HepG2 (cell line): ENCODE data around the gene COQ8B. TPM values are rescaled to one million over a fixed set of nuclear protein-coding genes. Genes with fewer than 3 reads are reported as not detected.

Source experiments
- FIP1L1 ChIP-seq: fragments of 200-400 bp; formaldehyde crosslinking; IDR thresholded peaks from 2 replicates; pipeline ENCODE4 v1.6.1; 2018; ENCODE audit warnings: low read depth, mild to moderate bottlenecking, low read length, moderate library complexity, borderline replicate concordance; ENCODE audit not compliant: insufficient read depth
- FLYWCH1 ChIP-seq: sonication (generic); formaldehyde crosslinking; IDR thresholded peaks from 2 replicates; pipeline ENCODE4 v1.8.1; 2023; ENCODE audit warnings: mild to moderate bottlenecking, missing genetic modification reagents
- FOXK2 ChIP-seq: fragments of 450-650 bp; IDR thresholded peaks from 2 replicates; pipeline ENCODE4 v1.6.1; 2016
- KLF9 ChIP-seq: IDR thresholded peaks from 2 replicates; pipeline ENCODE4 v1.6.1; 2016; ENCODE audit warnings: low read depth
- MAFK ChIP-seq, 2 experiments: IDR thresholded peaks in 1 of 2; conservative IDR thresholded peaks in 1 of 2; 2 replicates each; pipeline ENCODE4 v1.6.1; 2011; ENCODE audit warnings: improper control_type of control experiment in 2 of 2, low read length in 2 of 2
- MIXL1 ChIP-seq: IDR thresholded peaks from 2 replicates; pipeline ENCODE4 v1.6.1; 2016
- SALL2 ChIP-seq: sonication (generic); formaldehyde crosslinking; IDR thresholded peaks from 2 replicates; pipeline ENCODE4 v1.8.1; 2023; ENCODE audit warnings: mild to moderate bottlenecking, missing genetic modification reagents, inconsistent platforms
- ZBTB20 ChIP-seq: sonication (generic); formaldehyde crosslinking; IDR thresholded peaks from 2 replicates; pipeline ENCODE4 v1.8.1; 2023; ENCODE audit warnings: missing genetic modification reagents, low read depth, mild to moderate bottlenecking, borderline replicate concordance
- ZKSCAN8 ChIP-seq: IDR thresholded peaks from 2 replicates; pipeline ENCODE4 v1.6.1; 2016; ENCODE audit warnings: borderline replicate concordance, missing genetic modification reagents, missing compliant biosample characterization
- ZNF572 ChIP-seq: sonication (generic); formaldehyde crosslinking; IDR thresholded peaks from 2 replicates; pipeline ENCODE4 v1.5.1; 2020; ENCODE audit warnings: mild to moderate bottlenecking, missing genetic modification reagents
- ZNF614 ChIP-seq: IDR thresholded peaks from 2 replicates; pipeline ENCODE4 v1.6.1; 2018; ENCODE audit warnings: missing biosample characterization, missing genetic modification reagents, inconsistent platforms, borderline replicate concordance
- ZNF652 ChIP-seq: IDR thresholded peaks from 2 replicates; pipeline ENCODE4 v1.6.1; 2016; ENCODE audit warnings: low read depth, borderline replicate concordance
- ZNF776 ChIP-seq: sonication (generic); formaldehyde crosslinking; IDR thresholded peaks from 2 replicates; pipeline ENCODE4 v1.4.0; 2020; ENCODE audit warnings: mild to moderate bottlenecking, missing genetic modification reagents
- polyA plus RNA-seq, 8 experiments: library from polyadenylated mRNA; depleted of rRNA in 3 of 8; stranded (reverse) in 7 of 8; unstranded in 1 of 8; fragments of >200 nt; fragmentation: Illumina TruSeq in 4 of 8; extraction: Trizol in 4 of 8; gene quantifications; 2 replicates each; pipeline versions ENCODE4 v1.2.1 to v1.2.3, GENCODE V29; 2011 to 2016; ENCODE audit warnings: low read depth in 4 of 8, missing spikeins in 1 of 8, mixed read lengths in 1 of 8; ENCODE audit not compliant: insufficient read depth in 1 of 8
- total RNA-seq, 5 experiments: library from RNA; depleted of rRNA; stranded (reverse); fragments of >200 nt; fragmentation: Illumina TruSeq; extraction: Trizol; gene quantifications; 2 replicates each; pipeline ENCODE4 v1.2.3, GENCODE V29; 2016; ENCODE audit warnings: low read depth in 1 of 5
- TF ChIP-seq, protein P1 (sequence below): sonication (generic); formaldehyde crosslinking; IDR thresholded peaks from 2 replicates; pipeline ENCODE4 v1.5.1; 2020; ENCODE audit warnings: mild to moderate bottlenecking, missing genetic modification reagents
- TF ChIP-seq, protein P2 (sequence below): IDR thresholded peaks from 2 replicates; pipeline ENCODE4 v1.6.1; 2016; ENCODE audit warnings: low read depth, missing genetic modification reagents, missing compliant biosample characterization
- TF ChIP-seq, protein P3 (sequence below): sonication (generic); formaldehyde crosslinking; IDR thresholded peaks from 2 replicates; pipeline ENCODE4 v1.4.0; 2020; ENCODE audit warnings: mild to moderate bottlenecking, missing genetic modification reagents
- TF ChIP-seq, protein P4 (sequence below): sonication (generic); formaldehyde crosslinking; IDR thresholded peaks from 2 replicates; pipeline ENCODE4 v1.4.0; 2020; ENCODE audit warnings: low read depth, missing genetic modification reagents

The COQ8B gene
- total and polyA plus RNA-seq, 2 of the 13 experiments (the other 11 are each of a cell fraction or from before 2014, with no cell fraction given), result 12.3 to 17.2 TPM

DNA sequence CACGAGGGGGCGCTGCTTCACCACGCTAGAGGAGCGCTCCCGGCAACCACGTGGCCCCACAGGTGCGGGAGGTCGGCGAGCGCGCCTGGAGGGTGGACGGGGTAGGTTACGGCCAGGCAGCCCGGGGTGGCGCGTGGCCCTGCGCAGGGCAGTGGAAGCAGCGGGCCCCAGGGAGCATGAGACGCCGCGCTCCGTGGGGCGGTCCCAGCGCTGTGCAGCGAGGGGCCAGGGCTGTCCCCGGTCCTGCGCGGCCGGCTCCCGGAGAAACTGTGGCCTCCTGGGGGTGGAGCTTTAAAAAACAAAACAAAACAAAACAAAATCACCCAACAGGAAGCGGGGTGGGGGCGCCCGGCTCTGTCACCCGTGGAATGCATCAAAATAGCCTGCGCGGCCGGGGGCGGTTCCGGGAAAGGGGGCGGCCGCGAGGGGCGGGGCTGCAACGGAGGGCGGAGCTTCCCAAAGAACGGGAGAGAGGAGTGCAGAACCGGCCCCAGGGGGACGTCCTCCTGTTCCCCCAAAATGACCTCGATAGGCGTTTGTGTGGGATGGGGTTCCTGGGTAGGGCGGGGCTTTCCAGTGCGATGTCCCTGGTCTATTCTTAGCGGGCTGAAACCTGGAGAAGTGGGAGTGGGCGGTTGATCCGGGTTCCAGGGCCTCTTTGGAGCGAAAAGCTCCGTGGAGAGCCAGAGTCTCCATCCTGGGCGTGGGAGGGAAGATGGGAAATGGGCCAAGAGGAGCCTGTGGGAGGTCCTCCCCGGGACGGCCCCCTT lies 53.6 kb downstream of the COQ8B start (continued):
- TF ChIP-seq FOXK2 (no peak), ZNF614 (no peak), MIXL1 (CRISPR knock-in tag) (0 out of 2 replicates have a peak, but pooled peaks have one; percentile 24), ZNF652 (CRISPR knock-in tag) (no peak), SALL2 (CRISPR knock-in tag) (peak; percentile 51; the same call in 1 of the 2 replicates), MAFK (conservative IDR thresholded peaks at IDR 0.05 in 1 of 2, IDR thresholded peaks at IDR 0.05 in 1 of 2; ENCODE audit: low read length in 2 of 2) (no peak), FIP1L1 (no peak), KLF9 (CRISPR knock-in tag) (peak; percentile 48; the same call in 1 of the 2 replicates), ZNF776 (no peak), ZBTB20 (CRISPR knock-in tag) (no peak), FLYWCH1 (CRISPR knock-in tag) (no peak), ZKSCAN8 (CRISPR knock-in tag) (peak; percentile 41; the same call in 1 of the 2 replicates), ZNF572 (CRISPR knock-in tag) (0 out of 2 replicates have a peak, but pooled peaks have one; percentile 51)
- TF ChIP-seq, protein P1, sequence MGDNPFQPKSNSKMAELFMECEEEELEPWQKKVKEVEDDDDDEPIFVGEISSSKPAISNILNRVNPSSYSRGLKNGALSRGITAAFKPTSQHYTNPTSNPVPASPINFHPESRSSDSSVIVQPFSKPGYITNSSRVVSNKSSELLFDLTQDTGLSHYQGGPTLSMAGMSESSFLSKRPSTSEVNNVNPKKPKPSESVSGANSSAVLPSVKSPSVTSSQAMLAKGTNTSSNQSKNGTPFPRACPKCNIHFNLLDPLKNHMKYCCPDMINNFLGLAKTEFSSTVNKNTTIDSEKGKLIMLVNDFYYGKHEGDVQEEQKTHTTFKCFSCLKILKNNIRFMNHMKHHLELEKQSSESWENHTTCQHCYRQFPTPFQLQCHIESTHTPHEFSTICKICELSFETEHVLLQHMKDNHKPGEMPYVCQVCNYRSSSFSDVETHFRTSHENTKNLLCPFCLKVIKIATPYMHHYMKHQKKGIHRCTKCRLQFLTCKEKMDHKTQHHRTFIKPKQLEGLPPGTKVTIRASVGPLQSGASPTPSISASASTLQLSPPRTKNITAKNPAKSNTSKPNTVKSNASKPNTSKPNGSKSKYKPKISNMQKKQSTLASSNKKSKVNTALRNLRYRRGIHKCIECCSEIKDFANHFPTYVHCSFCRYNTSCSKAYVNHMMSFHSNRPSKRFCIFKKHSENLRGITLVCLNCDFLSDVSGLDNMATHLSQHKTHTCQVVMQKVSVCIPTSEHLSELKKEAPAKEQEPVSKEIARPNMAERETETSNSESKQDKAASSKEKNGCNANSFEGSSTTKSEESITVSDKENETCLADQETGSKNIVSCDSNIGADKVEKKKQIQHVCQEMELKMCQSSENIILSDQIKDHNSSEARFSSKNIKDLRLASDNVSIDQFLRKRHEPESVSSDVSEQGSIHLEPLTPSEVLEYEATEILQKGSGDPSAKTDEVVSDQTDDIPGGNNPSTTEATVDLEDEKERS (CRISPR knock-in tag), result no peak
- TF ChIP-seq, protein P2, sequence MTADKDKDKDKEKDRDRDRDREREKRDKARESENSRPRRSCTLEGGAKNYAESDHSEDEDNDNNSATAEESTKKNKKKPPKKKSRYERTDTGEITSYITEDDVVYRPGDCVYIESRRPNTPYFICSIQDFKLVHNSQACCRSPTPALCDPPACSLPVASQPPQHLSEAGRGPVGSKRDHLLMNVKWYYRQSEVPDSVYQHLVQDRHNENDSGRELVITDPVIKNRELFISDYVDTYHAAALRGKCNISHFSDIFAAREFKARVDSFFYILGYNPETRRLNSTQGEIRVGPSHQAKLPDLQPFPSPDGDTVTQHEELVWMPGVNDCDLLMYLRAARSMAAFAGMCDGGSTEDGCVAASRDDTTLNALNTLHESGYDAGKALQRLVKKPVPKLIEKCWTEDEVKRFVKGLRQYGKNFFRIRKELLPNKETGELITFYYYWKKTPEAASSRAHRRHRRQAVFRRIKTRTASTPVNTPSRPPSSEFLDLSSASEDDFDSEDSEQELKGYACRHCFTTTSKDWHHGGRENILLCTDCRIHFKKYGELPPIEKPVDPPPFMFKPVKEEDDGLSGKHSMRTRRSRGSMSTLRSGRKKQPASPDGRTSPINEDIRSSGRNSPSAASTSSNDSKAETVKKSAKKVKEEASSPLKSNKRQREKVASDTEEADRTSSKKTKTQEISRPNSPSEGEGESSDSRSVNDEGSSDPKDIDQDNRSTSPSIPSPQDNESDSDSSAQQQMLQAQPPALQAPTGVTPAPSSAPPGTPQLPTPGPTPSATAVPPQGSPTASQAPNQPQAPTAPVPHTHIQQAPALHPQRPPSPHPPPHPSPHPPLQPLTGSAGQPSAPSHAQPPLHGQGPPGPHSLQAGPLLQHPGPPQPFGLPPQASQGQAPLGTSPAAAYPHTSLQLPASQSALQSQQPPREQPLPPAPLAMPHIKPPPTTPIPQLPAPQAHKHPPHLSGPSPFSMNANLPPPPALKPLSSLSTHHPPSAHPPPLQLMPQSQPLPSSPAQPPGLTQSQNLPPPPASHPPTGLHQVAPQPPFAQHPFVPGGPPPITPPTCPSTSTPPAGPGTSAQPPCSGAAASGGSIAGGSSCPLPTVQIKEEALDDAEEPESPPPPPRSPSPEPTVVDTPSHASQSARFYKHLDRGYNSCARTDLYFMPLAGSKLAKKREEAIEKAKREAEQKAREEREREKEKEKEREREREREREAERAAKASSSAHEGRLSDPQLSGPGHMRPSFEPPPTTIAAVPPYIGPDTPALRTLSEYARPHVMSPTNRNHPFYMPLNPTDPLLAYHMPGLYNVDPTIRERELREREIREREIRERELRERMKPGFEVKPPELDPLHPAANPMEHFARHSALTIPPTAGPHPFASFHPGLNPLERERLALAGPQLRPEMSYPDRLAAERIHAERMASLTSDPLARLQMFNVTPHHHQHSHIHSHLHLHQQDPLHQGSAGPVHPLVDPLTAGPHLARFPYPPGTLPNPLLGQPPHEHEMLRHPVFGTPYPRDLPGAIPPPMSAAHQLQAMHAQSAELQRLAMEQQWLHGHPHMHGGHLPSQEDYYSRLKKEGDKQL (CRISPR knock-in tag), result no peak
- TF ChIP-seq, protein P3, sequence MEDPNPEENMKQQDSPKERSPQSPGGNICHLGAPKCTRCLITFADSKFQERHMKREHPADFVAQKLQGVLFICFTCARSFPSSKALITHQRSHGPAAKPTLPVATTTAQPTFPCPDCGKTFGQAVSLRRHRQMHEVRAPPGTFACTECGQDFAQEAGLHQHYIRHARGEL, result no peak
- TF ChIP-seq, protein P4, sequence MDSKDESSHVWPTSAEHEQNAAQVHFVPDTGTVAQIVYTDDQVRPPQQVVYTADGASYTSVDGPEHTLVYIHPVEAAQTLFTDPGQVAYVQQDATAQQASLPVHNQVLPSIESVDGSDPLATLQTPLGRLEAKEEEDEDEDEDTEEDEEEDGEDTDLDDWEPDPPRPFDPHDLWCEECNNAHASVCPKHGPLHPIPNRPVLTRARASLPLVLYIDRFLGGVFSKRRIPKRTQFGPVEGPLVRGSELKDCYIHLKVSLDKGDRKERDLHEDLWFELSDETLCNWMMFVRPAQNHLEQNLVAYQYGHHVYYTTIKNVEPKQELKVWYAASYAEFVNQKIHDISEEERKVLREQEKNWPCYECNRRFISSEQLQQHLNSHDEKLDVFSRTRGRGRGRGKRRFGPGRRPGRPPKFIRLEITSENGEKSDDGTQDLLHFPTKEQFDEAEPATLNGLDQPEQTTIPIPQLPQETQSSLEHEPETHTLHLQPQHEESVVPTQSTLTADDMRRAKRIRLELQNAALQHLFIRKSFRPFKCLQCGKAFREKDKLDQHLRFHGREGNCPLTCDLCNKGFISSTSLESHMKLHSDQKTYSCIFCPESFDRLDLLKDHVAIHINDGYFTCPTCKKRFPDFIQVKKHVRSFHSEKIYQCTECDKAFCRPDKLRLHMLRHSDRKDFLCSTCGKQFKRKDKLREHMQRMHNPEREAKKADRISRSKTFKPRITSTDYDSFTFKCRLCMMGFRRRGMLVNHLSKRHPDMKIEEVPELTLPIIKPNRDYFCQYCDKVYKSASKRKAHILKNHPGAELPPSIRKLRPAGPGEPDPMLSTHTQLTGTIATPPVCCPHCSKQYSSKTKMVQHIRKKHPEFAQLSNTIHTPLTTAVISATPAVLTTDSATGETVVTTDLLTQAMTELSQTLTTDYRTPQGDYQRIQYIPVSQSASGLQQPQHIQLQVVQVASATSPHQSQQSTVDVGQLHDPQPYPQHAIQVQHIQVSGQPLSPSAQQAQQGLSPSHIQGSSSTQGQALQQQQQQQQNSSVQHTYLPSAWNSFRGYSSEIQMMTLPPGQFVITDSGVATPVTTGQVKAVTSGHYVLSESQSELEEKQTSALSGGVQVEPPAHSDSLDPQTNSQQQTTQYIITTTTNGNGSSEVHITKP (CRISPR knock-in tag), result no peak
